K562 (cell line): ENCODE data around the gene A4GALT. TPM values are rescaled to one million over a fixed set of nuclear protein-coding genes. Genes with fewer than 3 reads are reported as not detected.

Experiments used
- ATAC-seq: fragments of 200-7000 bp; cut with Tn5 transposase; 3 replicates; pipeline ENCODE4 v1.9.1; 2020; ENCODE audit warnings: moderate library complexity
- BruUV-seq: library from RNA; stranded (reverse); fragments of 400-500 nt; replicated peaks from 2 replicates; lab custom pipeline; 2021; lab: Mats Ljungman, UMichigan
- CTCF ChIA-PET: fragments of 300-600 bp; formaldehyde crosslinking; extraction: SDS; loops from one replicate; lab custom pipeline; 2021; ENCODE audit warnings: low intra/inter-chr PET ratio; lab: Yijun Ruan, JAX
- POLR2A ChIA-PET: fragments of 300-600, 350-650 bp; sonication (Branson Sonifier 250); formaldehyde crosslinking; extraction: SDS; loops from one replicate; lab custom pipeline; 2021; ENCODE audit warnings: antibody characterized with exemption, inconsistent platforms; lab: Yijun Ruan, JAX
- DNase-seq, 4 experiments: peaks; one replicate each; pipeline versions ENCODE4 v3.0.0 to v3.0.0-alpha.2; 2011 to 2018; ENCODE audit warnings: low spot score in 3 of 4, mixed read lengths in 3 of 4; ENCODE audit errors: extremely low read depth in 1 of 4
- FAIRE-seq: peaks from 2 replicates; lab custom pipeline; 2011; peaks lifted over from hg19 to GRCh38; lab: Jason Lieb, UNC
- H2AFZ ChIP-seq: 2 replicates; pipeline ENCODE4 v1.6.0; 2011; ENCODE audit warnings: low read depth, low read length, control low read depth, inconsistent platforms
- H3K27ac ChIP-seq: fragments of 200-600 bp; 3 replicates; pipeline ENCODE4 v1.8.0; 2011; ENCODE audit warnings: low read depth, mild to moderate bottlenecking, control low read depth, inconsistent platforms, low read length, moderate library complexity, mixed read lengths; ENCODE audit errors: extremely low read depth
- H3K27me3 ChIP-seq, 2 experiments: fragments of 300-600 bp in 1 of 2; 2 replicates in 1 of 2; 3 replicates in 1 of 2; pipeline versions ENCODE4 v1.6.0 to v1.8.0; 2011; ENCODE audit warnings: inconsistent platforms in 2 of 2, low read length in 2 of 2, mild to moderate bottlenecking in 1 of 2, mixed read lengths in 1 of 2, moderate library complexity in 1 of 2; ENCODE audit not compliant: control insufficient read depth in 2 of 2, insufficient read depth in 2 of 2
- H3K36me3 ChIP-seq: fragments of 300-600 bp; 3 replicates; pipeline ENCODE4 v1.8.0; 2011; ENCODE audit warnings: mild to moderate bottlenecking, low read length, inconsistent platforms; ENCODE audit not compliant: control insufficient read depth, insufficient read depth
- H3K4me1 ChIP-seq, 2 experiments: fragments of 200-600 bp in 1 of 2; replicated peaks in 1 of 2; 2 replicates in 1 of 2; 3 replicates in 1 of 2; pipeline versions ENCODE4 v1.5.1 to v1.8.0; 2011; ENCODE audit warnings: inconsistent platforms in 2 of 2, low read length in 2 of 2, mild to moderate bottlenecking in 1 of 2, mixed read lengths in 1 of 2, moderate library complexity in 1 of 2; ENCODE audit not compliant: control insufficient read depth in 2 of 2, insufficient read depth in 2 of 2
- H3K4me2 ChIP-seq: 2 replicates; pipeline ENCODE4 v1.6.1; 2011; ENCODE audit warnings: low read length, control low read depth, inconsistent platforms, mixed read lengths; ENCODE audit not compliant: insufficient read depth
- H3K4me3 ChIP-seq: fragments of 200-600 bp; sonication (generic), shearing (Covaris generic); 2 replicates; pipeline ENCODE4 v1.5.1; 2016; ENCODE audit warnings: control low read depth, inconsistent platforms
- H3K79me2 ChIP-seq: fragments of 200-600 bp; 3 replicates; pipeline ENCODE4 v1.8.0; 2011; ENCODE audit warnings: low read length, inconsistent platforms; ENCODE audit not compliant: control insufficient read depth, insufficient read depth
- H3K9ac ChIP-seq, 2 experiments: 2 replicates each; pipeline versions ENCODE4 v1.6.0 to v1.6.1; 2011; ENCODE audit warnings: low read depth in 2 of 2, low read length in 2 of 2, control low read depth in 1 of 2, inconsistent platforms in 1 of 2, mild to moderate bottlenecking in 1 of 2, mixed read lengths in 1 of 2; ENCODE audit not compliant: insufficient read depth in 1 of 2
- H3K9me1 ChIP-seq: one replicate; pipeline ENCODE4 v1.6.0; 2011; ENCODE audit warnings: inconsistent platforms, mild to moderate bottlenecking, low read length, moderate library complexity; ENCODE audit not compliant: control insufficient read depth, insufficient read depth
- H3K9me3 ChIP-seq: replicated peaks from 2 replicates; pipeline ENCODE4 v1.5.1; 2011; ENCODE audit warnings: low read depth, low read length, inconsistent platforms; ENCODE audit not compliant: control insufficient read depth, insufficient read depth
- H4K20me1 ChIP-seq: replicated peaks from 2 replicates; pipeline ENCODE4 v1.6.1; 2011; ENCODE audit warnings: low read length, inconsistent platforms, mixed read lengths; ENCODE audit not compliant: control insufficient read depth, insufficient read depth
- FOS ChIP-seq: IDR thresholded peaks from 3 replicates; pipeline ENCODE4 v1.6.1; 2011; ENCODE audit not compliant: insufficient read length; ENCODE audit errors: extremely low read depth
- FUS ChIP-seq: fragments of 200-400 bp; formaldehyde crosslinking; optimal IDR thresholded peaks from 2 replicates; pipeline ENCODE3; 2017; ENCODE audit warnings: low read depth, low read length
- KAT8 ChIP-seq: fragments of 450-650 bp; IDR thresholded peaks from 2 replicates; pipeline ENCODE4 v1.6.1; 2016; ENCODE audit warnings: low read depth, mild to moderate bottlenecking
- MAFF ChIP-seq: IDR thresholded peaks from 2 replicates; pipeline ENCODE4 v1.6.1; 2012; ENCODE audit warnings: low read length, improper control_type of control experiment
- MCM2 ChIP-seq: fragments of 450-650 bp; IDR thresholded peaks from 2 replicates; pipeline ENCODE4 v1.6.1; 2017; ENCODE audit warnings: low read depth, mild to moderate bottlenecking
- NR2C2 ChIP-seq, 2 experiments: fragments of 200-800 bp in 1 of 2; sonication (Bioruptor generic) in 1 of 2; sonication (generic) in 1 of 2; formaldehyde crosslinking in 1 of 2; IDR thresholded peaks; 2 replicates each; pipeline versions ENCODE4 v1.6.1 to v1.8.0; 2016 to 2022; ENCODE audit warnings: mild to moderate bottlenecking in 1 of 2, missing compliant biosample characterization in 1 of 2, missing genetic modification characterization in 1 of 2, missing genetic modification reagents in 1 of 2
- PCBP2 ChIP-seq: fragments of 200-400 bp; formaldehyde crosslinking; IDR thresholded peaks from 2 replicates; pipeline ENCODE4 v1.6.1; 2018; ENCODE audit warnings: low read length, low read depth, mild to moderate bottlenecking, moderate library complexity; ENCODE audit not compliant: poor library complexity, severe bottlenecking
- POLR3G ChIP-seq: IDR thresholded peaks from 2 replicates; pipeline ENCODE4 v1.6.1; 2011; ENCODE audit not compliant: insufficient read length, insufficient replicate concordance; ENCODE audit errors: extremely low read depth
- PTBP1 ChIP-seq: fragments of 200-400 bp; formaldehyde crosslinking; IDR thresholded peaks from 2 replicates; pipeline ENCODE4 v1.6.1; 2017; ENCODE audit warnings: low read depth, low read length
- RUNX1 ChIP-seq: sonication (generic); IDR thresholded peaks from 2 replicates; pipeline ENCODE4 v1.6.1; 2016; ENCODE audit warnings: antibody characterized with exemption, low read depth
- STAG1 ChIP-seq: sonication (generic); formaldehyde crosslinking; IDR thresholded peaks from 2 replicates; pipeline ENCODE4 v1.5.0; 2020; ENCODE audit warnings: missing genetic modification reagents, borderline replicate concordance
- WGBS: fragments of 100-300 bp; shearing (Covaris generic); methylation state at CpG from one replicate; pipeline ENCODE4 v1.1.6; 2016; ENCODE audit warnings: low coverage, mixed read lengths; ENCODE audit not compliant: insufficient coverage; ENCODE audit errors: missing lambda C conversion rate; 5-methylcytosine and 5-hydroxymethylcytosine counted together
- in situ Hi-C: fragments of 300-500 bp; cut with MboI; formaldehyde crosslinking; loops from 4 replicates; pipeline ENCODE4 v1.15.0; 2018; ENCODE audit warnings: inconsistent platforms, mixed read lengths
- intact Hi-C: fragments of 100-400 bp; cut with micrococcal nuclease; formaldehyde crosslinking; loops from 2 replicates; pipeline ENCODE4 v1.14.2; 2022
- polyA plus RNA-seq, 8 experiments: library from polyadenylated mRNA; depleted of rRNA in 4 of 8; stranded (reverse) in 5 of 8; unstranded in 3 of 8; fragments of >200 nt; fragmentation: Nextera tagmentation in 2 of 8; fragmentation: Illumina TruSeq in 1 of 8; extraction: Ambion mirVana in 2 of 8; extraction: Trizol in 1 of 8; gene quantifications; 2 replicates each; pipeline versions ENCODE4 v1.2.1 to v1.2.3, GENCODE V29; 2011 to 2014; ENCODE audit warnings: inconsistent platforms in 1 of 8, missing spikeins in 1 of 8
- total RNA-seq, 7 experiments: library from RNA; depleted of rRNA in 6 of 7; stranded (reverse); fragments of >200 nt in 6 of 7; fragmentation: Illumina TruSeq in 2 of 7; extraction: Trizol in 2 of 7; gene quantifications; 2 replicates each; pipeline versions ENCODE4 v1.2.1 to v1.2.3, GENCODE V29; 2011 to 2021; ENCODE audit warnings: low replicate concordance in 1 of 7

Gene A4GALT
- total and polyA plus RNA-seq, 9 of the 15 experiments (the other 6 are each of a cell fraction or from before 2014, with no cell fraction given): 0.07 to 0.11 TPM; not detected in 7

GRCh38 chr22:42700355-42700754, 20.3 kb downstream of the A4GALT start:
- peaks cover 0 to 20% of the 10 kb centered on the region in 2 experiments; a peak in 4 of 5 replicates for H3K4me1 ChIP-seq
- H3K4me2 ChIP-seq: no peak overlapping the region
- no peaks in the 10 kb centered on the region for H3K36me3 ChIP-seq
- TF ChIP-seq FOS (no peak), POLR3G (no peak), PCBP2 (no peak)
- 20% methylated on average over 6 of the region's 8 CpGs for WGBS
- FAIRE-seq (no peak), ATAC-seq (no peak), DNase-seq (no peak)
- ChIA-PET POLR2A (interaction anchor here (0.6 kb wide), 2 partner anchors 57 to 91 kb away, joined by 3 read pairs; no protein-coding TSS in a partner anchor), CTCF (no interaction called here)
- no peak overlapping the region for H3K9ac ChIP-seq
- H3K79me2 ChIP-seq: no peaks in the 10 kb centered on the region
- no peaks in the 10 kb centered on the region for H4K20me1 ChIP-seq
- no peak overlapping the region for H3K4me3 ChIP-seq
- in situ Hi-C loops (no loop called here), intact Hi-C loops (no loop called here)
- 0 out of 5 replicates have a peak, but pooled peaks cover 0 to 2% of the 10 kb centered on the region in 2 experiments for H3K27me3 ChIP-seq
- no peaks in the 10 kb centered on the region for H3K9me3 ChIP-seq
- H3K27ac ChIP-seq: no peak overlapping the region
- no TSS peak for BruUV-seq
- H3K9me1 ChIP-seq: no peaks in the 10 kb centered on the region
- no peak overlapping the region for H2AFZ ChIP-seq

DNA sequence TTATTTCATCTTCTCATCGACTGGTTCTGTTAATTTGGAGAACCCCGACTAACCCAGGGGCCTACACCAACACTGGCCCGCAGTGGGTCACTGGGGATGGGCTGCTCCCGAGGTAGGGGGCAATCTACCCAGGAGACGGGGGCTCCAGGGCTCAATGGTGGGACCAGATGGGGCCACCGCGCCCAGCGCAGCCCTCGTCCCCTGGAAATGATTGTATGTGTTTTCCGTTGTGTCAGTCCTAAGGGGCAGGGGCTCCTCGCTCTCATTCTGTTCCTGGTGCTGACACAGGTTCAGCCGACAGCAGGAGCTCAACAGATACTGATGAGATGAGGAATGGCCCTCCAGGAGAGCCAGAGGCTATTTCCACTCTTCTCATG, 20.7 kb downstream of the A4GALT start:
- Histone ChIP-seq H2AFZ (no peak overlapping the region), H3K27ac (no peak overlapping the region), H3K36me3 (no peaks in the 10 kb centered on the region), H3K27me3 (0 out of 5 replicates have a peak, but pooled peaks cover 0 to 6% of the 10 kb centered on the region in 2 experiments), H3K9me3 (no peaks in the 10 kb centered on the region), H3K4me1 (peaks cover 0 to 20% of the 10 kb centered on the region in 2 experiments; a peak in 4 of 5 replicates), H3K9ac (no peak overlapping the region), H3K4me3 (no peak overlapping the region), H3K79me2 (no peaks in the 10 kb centered on the region), H3K4me2 (no peak overlapping the region), H3K9me1 (no peaks in the 10 kb centered on the region), H4K20me1 (no peaks in the 10 kb centered on the region)
- WGBS: 49% methylated on average over 10 of the region's 12 CpGs
- DNase-seq (no peak), ATAC-seq (no peak), FAIRE-seq (no peak)
- intact Hi-C loops: loop anchor here (10.0 kb wide), 1 partner anchor 75 kb away; no protein-coding TSS in a partner anchor
- CTCF ChIA-PET: no interaction called here
- no TSS peak for BruUV-seq
- POLR2A ChIA-PET: interaction anchor here (0.6 kb wide), 2 partner anchors 57 to 92 kb away, joined by 3 read pairs; no protein-coding TSS in a partner anchor
- no peak for TF ChIP-seq KAT8
- no peak for TF ChIP-seq NR2C2 (CRISPR knock-in tag; IDR thresholded peaks at IDR 0.05)
- TF ChIP-seq NR2C2 (tag; IDR thresholded peaks at IDR 0.05): no peak
- no peak for TF ChIP-seq MAFF
- no peak for TF ChIP-seq PTBP1
- no peak for TF ChIP-seq FUS
- no peak for TF ChIP-seq MCM2
- TF ChIP-seq RUNX1: no peak
- TF ChIP-seq STAG1 (CRISPR knock-in tag): no peak
- in situ Hi-C loops: no loop called here
